Stimulated activated CD8-positive, alpha-beta memory T cell treated with anti-CD3 and anti-CD28 coated beads, Interleukin-7, amount 100 ng/mL, for 1 hour (primary cell): ENCODE results near the gene ACSF3.
A peak's percentile ranks its signal among the peaks of the same experiment; 100 is the strongest.

Experiments used
- DNase-seq, 2 donors: peaks; one replicate each; pipeline ENCODE4 v3.0.0-alpha.2; 2020; ENCODE audit warnings: low read depth in 2 of 2

ACSF3 gene

DNA sequence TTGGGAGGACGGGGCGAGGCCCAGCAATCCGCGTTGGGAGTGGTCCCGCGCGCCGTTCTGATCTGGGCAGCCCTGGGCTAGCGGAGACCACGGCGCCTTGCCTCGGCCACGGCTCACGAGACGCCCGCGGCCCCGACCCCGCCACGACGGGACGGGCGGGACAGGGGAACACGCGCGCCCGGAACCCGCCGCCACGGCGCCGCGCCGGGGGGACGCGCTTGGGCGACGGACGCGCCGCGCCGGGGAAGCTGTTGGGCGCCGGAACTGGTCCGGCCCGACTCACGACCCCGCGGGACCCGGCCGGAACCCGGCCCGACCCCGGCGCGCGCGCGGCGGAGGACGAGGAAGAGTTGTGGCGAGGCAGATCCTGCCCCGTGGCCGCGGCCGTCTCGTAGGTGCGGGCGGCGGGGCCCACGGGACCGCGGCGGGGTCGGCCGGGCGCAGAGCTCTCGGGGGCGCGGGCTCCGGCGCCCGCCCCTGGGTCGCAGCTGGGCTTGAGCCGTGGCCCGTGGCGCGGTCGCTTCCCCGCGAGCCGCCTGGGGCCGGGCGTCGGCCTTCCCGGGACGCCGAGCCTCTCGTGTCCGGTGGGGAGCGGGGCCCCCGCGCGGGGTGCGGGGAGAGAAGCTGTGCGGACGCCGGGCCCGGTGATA lies at the start of gene ACSF3:
Gene ACSF3, plus strand, starts transcription at position 251 of the 650 bp plus-strand sequence. CDS start 6,830 bp downstream, outside the sequence.
- peak; percentile 32 to 36 for DNase-seq

DNA sequence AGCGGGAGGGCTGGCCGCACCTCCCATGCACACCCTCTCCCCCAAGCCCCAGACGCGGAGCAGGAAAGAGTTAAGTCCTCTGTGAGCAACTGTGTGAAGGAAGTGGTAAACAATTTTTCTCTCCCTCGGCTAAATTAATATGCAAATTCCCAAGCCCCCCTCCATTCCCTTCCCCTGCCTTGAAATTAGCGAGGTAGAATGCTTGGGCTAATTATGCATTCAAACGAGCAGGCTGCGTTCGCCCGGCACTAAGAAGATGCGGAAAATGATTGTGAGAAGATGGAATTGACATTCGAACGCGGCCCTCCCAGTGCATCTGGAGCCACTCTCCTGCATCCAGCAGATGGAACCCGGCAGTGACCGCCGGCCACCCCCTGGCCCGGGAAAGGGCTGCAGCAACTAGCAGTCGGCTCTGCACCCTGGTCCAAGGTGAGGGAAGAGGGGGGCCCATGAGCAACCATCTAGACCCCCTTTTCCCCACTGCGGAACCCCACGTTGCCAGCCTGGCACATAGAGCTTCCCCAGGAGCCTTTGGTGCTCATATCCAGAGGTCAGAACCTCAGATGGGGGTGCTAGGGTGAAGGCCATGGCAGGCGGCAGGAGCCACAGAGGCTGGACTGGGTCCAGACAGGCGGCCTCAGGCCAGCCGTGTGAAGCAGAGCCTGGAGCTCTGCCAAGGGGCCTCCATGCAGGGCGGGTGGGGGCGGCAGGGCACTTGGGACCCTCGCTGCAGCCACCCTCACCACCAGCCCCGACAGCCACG lies 49.1 kb upstream of the ACSF3 start:
- DNase-seq: no peak

DNA sequence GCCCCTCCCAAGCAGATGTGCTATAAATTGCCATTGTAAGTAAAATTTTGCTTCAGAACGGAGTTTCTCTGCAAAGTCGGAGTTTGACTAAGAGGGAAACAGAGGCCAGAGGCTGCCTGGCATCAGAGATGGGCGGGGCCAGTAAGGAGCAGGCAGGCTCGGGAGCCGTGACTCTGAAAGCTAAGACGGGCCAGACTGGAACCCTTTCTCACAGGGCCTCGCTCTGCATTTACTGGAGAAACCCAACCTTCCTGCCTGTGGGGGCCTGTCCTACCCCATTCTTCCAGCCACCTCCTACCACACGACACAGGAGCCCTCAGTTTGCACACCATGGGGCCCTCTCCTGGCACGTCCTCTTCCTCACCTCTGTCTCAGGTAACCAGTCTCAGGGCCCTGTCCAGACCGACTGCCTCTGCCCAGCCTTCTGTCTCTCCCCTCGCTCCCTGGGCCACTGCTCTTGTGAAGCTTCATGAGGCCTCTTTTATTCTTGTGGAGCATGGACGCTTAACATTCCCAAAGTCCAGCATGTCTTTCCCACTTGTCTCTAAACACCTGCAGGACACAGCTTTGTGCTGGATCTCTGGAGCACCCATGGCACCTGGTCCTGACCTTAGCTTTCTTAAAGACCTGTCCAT lies 48.4 kb upstream of the ACSF3 start:
- no peak for DNase-seq

DNA sequence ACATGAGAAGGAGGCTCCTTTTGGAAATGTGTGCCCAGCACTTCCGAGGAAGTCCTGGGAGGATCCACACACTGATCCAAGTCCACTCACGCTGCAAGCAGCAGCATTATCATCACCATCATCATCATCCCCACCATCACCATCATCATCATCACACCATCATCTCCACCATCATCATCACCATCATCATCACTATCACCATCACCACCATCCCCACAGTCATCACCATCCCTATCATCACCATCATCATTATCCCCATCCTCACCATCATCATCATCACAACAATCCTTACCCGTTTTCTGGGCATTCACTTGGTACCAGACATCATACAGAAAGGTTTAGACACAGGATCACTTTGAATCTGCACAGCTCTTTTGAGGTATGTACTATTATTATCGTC lies 47.8 kb upstream of the ACSF3 start:
- no peak for DNase-seq

DNA sequence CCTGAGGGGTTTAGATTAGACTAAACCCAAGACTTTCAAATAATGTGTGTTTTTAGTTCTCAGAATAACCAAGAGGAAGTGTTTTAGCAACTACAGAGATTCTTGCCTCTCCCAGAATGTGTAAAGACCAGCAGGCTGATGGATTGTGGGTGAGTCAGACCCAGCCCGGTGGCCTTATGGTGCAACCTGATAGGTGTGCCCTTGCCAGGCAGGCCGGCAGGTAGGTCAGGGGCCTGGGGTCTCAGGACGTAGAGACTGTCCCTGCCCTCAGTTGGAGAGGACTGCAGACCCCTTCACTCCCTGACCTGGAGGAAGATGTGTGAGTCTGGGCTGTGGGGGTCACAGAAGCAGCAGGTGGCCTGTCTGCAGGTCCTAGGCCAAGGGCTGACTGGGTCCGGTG lies 47.2 kb upstream of the ACSF3 start:
- no peak for DNase-seq

DNA sequence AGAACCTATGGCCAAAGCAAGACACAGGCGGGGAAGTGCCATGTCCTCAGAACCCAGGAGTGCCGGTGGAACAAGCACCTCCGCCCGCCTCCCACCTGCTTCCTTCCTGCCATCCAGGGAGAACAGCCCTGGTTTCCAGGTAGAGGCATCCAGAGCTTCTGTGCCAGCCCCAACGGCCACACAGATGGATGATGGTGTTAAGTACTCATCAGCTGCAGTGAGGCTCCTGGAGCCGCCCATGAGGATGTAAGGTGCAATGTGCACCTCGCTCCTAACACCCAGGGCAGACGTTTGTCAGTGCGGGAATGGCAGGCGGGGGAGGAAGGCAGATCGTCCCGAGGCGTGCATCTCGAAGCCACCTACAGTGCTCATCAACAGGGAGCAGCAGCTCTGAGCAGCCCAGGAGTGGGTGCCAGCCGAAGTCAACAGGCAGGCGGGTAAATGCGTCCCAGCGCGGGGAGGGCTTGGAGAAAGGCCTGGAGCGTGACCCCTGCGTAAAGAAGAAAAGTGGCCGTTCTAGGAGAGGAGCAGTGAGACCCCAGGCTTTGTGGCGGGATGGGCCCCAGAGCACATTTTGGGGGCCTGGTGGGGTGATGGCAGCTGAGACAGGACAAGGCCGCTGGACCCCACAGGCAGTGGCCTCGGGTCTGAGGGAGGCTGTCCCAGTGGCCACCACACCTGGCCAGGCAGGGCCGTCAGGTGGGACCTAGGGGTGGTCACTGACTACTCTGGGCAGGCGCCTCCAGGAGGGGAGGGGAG lies 46.1 kb upstream of the ACSF3 start:
- no peak for DNase-seq

DNA sequence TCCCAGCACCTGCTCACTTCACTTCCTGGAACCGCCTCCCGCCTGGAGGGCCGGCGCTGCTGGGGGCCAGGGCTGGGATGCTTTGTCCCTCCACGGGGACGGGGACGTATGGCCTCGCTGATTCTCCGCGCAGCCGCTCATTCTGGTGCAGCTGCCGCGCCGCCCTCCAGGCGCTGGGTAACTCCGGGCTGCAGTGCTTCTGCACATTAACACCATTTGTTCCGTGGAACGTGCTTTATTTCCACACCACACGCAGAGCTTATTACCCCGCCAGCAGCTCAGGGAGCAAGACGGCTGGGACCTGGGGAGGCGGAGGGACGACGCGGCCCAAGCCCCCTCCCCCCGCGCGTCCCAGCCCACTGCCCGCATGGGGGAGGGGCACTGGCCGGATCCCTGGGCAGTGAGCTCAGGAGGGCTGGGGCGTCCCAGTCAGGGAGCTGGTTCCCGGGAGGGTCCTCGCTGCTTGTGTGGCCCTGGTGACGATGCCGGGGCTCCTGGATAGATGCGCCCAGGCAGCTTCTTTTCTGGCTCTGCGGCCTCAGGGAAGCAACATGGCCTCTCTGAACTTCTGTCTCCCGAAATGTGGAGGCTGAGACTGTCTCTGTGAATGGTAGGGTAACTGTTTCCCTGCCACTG lies 45.4 kb upstream of the ACSF3 start:
- DNase-seq: no peak

DNA sequence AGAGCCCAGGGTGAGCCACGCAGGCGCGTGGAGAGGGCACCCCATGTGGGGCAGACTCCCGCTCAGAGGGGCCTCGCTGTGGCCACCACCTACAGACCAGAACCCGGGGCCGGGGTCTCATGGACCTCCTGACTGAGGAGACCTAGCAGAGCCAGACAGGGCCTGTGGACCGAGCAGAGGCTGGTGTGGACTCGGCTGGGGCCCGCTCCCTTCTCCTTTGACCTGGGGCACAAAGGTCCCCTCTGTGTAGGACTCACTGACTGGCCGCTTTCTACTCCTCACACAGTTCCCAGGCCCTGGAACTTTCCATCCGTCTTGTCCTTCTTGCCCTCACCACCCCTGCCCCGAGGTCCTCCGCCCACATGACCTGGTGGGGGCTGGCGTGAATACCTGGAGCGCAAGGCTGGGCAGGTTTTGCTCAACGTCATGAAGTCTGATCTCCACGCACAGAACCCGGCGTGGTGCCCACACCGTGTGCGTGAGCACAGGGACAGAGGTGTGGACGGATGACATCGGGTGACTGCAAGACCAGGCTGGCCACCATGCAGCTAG lies 44.7 kb upstream of the ACSF3 start:
- DNase-seq: no peak

DNA sequence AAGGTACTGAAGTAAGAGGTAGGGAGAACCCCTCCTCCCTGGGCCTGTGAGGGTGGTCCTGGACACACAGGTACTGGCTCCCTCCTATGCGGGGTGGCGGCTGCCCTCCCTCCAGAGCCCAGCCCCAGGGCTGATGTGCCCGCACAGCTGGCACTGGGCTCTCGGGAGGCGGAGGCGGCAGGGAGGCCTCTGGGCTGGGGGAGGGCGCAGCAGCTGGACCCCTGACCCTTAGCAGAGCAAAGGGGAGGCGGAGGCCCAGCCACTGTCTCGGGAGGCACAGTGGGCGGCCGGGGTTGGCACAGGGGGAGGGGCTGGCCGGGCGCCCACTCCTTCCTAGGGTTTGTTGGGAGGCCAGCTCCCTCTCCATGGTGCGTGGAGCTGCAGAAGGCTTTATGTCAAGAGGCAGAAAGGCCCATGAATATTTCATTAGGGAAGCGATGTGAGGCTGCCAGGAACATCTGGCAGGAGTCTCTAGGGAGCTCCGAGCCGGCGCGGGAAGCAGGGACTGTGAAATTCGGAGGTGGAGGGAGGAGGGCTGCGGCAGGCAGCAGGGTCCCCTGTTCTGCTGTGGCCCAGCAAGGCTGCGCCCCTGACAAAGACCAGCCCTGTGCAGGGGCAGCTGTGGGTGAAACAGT lies 44.1 kb upstream of the ACSF3 start:
- no peak for DNase-seq

DNA sequence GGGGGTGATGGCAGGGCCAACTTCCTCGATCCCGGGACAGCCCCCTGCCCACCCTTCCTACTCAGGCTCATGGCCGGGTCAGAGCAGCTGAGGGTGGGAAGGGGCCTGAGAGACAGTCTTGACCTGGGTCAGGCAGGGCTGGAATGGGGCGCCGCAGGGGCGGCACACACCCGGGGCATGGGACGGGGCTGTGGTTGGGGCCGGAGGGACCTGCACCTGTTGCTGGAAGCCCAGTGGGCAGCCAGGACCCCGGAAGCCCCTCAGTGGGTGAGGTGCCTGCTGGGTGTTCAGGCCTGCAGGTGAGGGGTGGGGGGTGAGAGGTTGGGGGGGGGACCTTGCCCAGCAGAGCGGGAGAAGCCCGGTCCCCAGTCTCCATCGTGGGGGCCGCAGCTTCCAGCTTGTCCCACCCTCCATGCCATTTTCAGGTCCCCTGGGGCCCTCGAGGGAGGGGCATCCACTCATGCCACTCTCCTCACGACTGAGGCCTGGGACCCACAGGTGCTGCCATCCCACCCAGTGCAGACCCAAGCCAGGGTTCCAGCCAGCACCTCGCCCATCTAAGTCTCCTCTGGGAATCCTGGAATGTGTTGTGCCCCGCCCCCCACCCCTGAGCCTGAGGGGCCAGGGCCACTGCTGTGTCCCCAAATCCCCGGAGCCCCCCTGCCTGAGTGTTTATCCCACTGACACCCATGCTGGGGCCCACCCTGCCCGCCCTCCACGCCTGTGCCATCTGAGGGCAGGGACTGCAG lies 43.4 kb upstream of the ACSF3 start:
- DNase-seq: no peak

DNA sequence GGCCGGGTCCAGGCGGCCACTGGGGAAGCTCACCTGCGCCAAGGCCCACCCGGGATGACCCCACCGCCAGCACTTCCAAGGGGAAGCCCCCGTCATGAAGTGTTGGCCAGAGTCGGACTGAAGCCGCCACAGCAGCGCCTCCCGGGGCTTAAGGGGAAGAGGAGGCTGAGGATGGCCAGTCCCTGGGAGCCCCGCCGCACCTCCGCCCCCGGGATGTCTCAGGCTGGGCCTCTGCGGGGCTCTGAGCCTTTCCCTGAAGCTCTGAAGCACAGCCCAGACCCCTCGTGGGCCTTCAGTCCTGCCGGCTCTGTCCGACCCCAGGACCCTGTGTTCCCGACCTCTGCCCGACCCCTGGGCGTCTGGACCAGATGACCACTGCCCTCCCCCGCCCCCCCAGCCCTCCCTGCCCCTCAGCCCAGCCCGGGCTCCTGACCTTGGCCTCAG lies 42.8 kb upstream of the ACSF3 start:
- no peak for DNase-seq

DNA sequence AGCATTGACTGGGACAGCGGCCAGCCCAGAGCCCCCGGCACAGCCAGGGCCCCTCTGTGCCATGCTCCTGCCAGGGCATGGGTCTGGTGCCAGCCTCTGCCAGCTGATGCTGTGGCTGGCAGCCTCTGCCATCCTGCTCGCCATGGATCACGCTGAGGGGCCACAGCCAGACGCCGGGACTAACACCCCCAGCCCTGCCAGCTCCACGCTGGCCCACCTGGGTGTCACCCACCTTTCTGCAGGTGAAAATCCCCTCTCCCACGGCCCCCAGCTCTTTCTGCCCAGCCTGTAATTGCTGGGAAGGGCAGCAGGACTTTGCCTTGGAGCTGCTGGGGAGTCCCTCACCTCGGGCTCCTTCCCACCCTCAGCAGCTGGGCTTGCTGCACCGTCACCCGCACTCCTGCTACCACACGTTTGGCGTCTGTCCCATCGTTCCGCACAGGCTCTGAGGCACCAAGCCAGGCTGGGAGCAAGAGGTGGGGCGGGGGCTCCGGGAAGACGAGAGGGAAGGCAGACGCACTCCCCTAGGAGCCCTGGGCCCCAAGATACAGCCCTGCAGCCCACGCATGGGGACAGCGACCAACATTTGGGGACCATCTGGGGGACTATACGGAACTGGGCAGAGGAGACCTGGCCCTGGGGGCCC lies 42.0 kb upstream of the ACSF3 start:
- DNase-seq: no peak

DNA sequence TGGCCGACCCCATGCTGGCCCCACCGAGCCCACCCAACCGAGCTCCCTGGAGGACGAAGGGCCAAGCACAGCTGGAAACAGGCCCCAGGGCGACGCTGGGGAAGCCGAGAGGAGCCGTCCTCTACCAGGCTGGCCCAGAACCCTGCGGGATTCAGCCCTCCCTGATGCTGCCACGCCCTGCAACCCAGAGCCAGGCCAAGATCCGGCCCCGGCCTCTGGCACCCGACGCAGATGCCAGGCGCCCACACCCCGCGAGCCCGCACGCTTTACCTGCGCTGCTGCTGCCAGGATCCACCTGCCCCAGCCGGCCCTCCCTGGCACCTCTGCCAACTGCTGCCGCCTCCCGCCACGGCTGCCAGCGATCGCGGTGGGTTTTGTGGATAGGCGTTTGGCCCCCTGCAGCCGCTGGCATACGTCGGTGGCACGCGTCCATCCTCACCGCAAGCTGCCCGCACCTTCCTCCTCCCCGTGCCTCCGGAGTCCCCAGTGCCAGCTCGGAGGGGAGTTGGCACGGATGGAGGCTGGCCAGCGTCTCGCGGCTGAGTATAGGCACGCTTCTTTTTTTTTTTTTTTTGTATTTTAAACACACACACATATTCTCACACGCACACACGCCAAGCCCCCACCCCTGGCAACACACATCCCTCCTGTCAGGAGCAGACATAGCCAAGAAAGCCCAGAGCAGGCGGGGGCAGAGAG lies 41.3 kb upstream of the ACSF3 start:
- no peak for DNase-seq

DNA sequence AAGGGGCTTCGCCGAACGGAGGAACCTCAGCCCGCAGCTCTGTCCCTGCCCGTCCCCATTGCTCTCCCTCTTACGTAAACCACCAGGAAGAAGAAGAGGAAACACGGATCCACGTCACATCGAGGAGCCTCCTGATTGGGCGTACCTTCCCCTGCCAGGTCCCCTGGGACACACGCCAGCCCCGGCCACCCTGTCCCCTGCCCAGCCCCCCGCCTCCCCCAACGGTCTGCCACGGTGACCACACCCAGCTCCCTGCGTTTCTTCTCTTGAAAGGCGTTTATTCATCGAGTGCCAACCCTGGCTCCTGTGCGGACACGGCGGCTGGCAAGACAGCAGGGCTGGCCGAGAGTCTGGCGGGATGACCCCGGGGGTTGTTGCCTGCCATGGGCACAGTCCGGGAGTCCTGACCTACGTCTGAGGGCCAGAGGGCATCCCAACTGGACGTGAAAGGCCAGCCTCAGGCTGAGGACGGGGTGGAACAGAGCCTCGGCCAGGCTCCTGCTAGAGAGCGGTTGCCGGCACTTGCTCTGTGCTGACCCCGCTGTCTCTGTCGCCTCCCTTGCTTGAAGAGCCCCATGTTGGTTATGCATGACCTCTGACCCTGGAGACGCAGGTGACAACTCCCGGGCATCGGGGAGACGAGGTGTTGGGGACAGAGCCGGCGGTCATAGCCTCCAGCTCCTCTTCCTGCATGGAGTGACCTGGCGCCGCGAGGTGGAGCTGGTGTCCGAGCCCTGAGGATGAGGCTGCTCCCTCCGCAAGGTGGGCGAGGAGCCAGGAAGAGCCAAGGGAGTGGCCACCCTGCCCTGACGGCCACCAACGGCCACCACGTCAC lies 40.5 kb upstream of the ACSF3 start:
- no peak for DNase-seq

DNA sequence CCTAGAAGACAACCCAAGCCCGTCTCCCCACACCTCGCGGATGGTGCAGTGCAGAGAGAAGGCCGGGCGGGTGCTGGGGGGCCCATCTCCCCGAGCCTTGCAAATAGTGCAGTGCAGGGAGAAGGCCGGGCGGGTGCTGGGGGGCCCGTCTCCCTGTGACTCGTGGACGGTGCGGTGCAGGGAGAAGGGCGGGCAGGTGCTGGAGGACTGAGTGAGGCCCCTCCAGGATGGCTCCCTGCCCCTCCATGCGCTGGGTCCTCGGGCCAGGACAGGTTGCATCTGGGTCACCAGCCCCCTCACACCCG lies 40.0 kb upstream of the ACSF3 start:
- no peak for DNase-seq

DNA sequence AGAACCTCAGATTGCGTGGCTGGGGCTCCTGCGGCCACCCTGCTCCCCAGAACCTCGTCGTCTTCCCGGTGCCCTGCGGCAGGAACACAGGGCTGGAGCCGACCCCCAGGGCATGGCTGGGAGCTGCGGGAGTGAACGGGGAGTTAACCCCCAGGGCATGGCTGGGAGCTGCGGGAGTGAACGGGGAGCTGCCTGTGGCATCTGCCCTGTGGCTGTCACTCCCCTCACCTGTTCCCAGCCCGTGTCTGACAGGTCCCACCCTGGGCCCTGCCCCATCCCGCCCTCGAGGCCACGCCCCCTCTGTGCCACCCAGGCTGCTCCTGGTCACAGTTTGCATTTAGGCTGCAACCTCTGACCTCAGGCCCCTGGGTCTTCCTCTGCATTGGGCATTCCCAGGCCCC lies 39.4 kb upstream of the ACSF3 start:
- no peak for DNase-seq

DNA sequence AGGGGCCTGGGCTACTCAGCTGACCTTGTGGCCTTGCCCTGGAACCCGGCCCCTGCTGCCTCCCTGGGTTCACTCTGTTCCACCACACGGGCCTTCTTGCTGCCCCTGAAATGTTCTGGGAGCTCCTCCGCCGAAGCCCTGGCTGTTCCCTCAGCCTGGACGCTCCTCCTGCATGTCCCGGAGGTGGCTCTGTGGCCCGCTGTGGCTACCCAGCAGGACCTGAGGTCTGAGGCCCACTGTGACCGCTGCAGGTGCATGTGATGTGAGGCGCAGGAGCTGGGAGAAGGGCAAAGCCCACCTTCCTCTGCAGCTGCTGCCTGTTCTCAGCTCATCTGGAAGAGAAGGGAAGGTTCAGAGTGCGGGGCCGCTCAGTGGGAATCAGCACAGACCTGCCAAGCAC lies 38.9 kb upstream of the ACSF3 start:
- no peak for DNase-seq

DNA sequence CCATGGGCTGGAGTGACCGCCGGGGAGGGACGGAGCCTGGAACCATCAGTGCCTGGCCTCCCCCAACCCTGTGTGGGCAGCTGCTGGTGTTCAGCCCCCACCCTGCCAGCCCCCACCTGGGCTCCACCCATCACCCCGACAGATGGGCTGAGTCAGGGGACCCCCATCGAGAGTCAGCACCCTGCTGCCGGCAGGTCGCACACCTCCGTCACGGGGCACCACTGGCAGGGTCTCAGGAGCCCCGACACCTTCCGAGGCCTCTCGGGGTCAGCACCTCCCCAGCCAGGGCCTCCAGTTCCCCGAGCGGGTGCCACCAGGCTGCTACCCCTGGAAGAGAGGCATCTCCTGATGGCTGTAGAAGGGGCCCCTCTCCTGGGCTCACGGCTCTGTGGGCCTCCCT lies 38.3 kb upstream of the ACSF3 start:
- DNase-seq: no peak
